BJ (cell line): ENCODE measurements around the gene SLC29A2. TPM values are rescaled to one million over a fixed set of nuclear protein-coding genes. Genes with fewer than 3 reads are reported as not detected.

ENCODE experiments used
- CTCF ChIA-PET: fragments of 350-600 bp; formaldehyde crosslinking; extraction: SDS; loops from one replicate; lab custom pipeline; 2021; ENCODE audit warnings: antibody characterized with exemption, inconsistent platforms; lab: Yijun Ruan, JAX
- POLR2A ChIA-PET: fragments of 300-600 bp; sonication (Branson Sonifier 250); formaldehyde crosslinking; extraction: SDS; loops from one replicate; lab custom pipeline; 2021; ENCODE audit warnings: antibody characterized with exemption; lab: Charles Lee
- DNase-seq: peaks from one replicate; pipeline ENCODE4 v3.0.0-alpha.2; 2011; ENCODE audit warnings: low read depth
- H3K27me3 ChIP-seq: 2 replicates; pipeline ENCODE4 v1.6.0; 2011; ENCODE audit warnings: low read length; ENCODE audit not compliant: control insufficient read depth, insufficient read depth
- H3K36me3 ChIP-seq: 2 replicates; pipeline ENCODE4 v1.5.1; 2011; ENCODE audit warnings: low read length; ENCODE audit not compliant: control insufficient read depth, insufficient read depth
- H3K4me3 ChIP-seq: 2 replicates; pipeline ENCODE4 v1.5.1; 2011; ENCODE audit warnings: low read depth, mild to moderate bottlenecking, control low read depth, low read length
- CTCF ChIP-seq: IDR thresholded peaks from 2 replicates; pipeline ENCODE4 v1.5.1; 2011; ENCODE audit warnings: low read depth, mild to moderate bottlenecking, control low read depth, inconsistent platforms, low read length, moderate library complexity; ENCODE audit not compliant: insufficient read depth
- polyA plus RNA-seq: library from polyadenylated mRNA; depleted of rRNA; stranded (reverse); fragments of >200 nt; gene quantifications from 2 replicates; pipeline ENCODE4 v1.2.3, GENCODE V29; 2011

Gene SLC29A2
- polyA plus RNA-seq, 1 experiment, result 0.48 TPM

GRCh38 chr11:66328302-66329144, 43.0 kb downstream of the SLC29A2 start:
- no peak overlapping the region for H3K4me3 ChIP-seq
- POLR2A ChIA-PET, result interaction anchor here (0.5 kb wide), 2 partner anchors 13 to 17 kb away, joined by 3 to 4 read pairs; no protein-coding TSS in a partner anchor
- no peaks in the 10 kb centered on the region for H3K27me3 ChIP-seq

GRCh38 chr11:66328031-66328301, 43.6 kb downstream of the SLC29A2 start:
- no peak overlapping the region for H3K4me3 ChIP-seq
- no peaks in the 10 kb centered on the region for H3K27me3 ChIP-seq
- peaks cover 12% of the 10 kb centered on the region for H3K36me3 ChIP-seq
- ChIA-PET POLR2A (no interaction called here), CTCF (no interaction called here)
- no peak for DNase-seq
- no peak for TF ChIP-seq CTCF

More at GRCh38 chr11:66328302-66329144, 43.0 kb downstream of the SLC29A2 start:
- H3K36me3 ChIP-seq, result peaks cover 18% of the 10 kb centered on the region
- no peak for DNase-seq
- CTCF ChIA-PET, result interaction anchor here (4.0 to 8.7 kb wide), 2 partner anchors 10 to 16 kb away, joined by 28 to 201 read pairs; partner anchors contain the start of gene CD248
- peak; percentile 94 for TF ChIP-seq CTCF

GRCh38 chr11:66327171-66328030, 44.2 kb downstream of the SLC29A2 start:
- peaks cover 8% of the 10 kb centered on the region for H3K36me3 ChIP-seq
- DNase-seq, result no peak
- POLR2A ChIA-PET, result interaction anchor here (0.8 to 1.8 kb wide), 2 partner anchors 10 to 15 kb away, joined by 6 to 17 read pairs; partner anchors contain the start of gene CD248
- no peaks in the 10 kb centered on the region for H3K27me3 ChIP-seq
- CTCF ChIA-PET, result interaction anchor here (0.6 to 4.0 kb wide), 10 partner anchors 8 to 58 kb away, joined by 3 to 77 read pairs (median 4); partner anchors contain the start of genes B4GAT1, BRMS1, CD248 and RIN1
- H3K4me3 ChIP-seq, result no peak overlapping the region
- TF ChIP-seq CTCF, result peak; percentile 25; the same call in 1 of the 2 replicates

- Histone ChIP-seq H3K36me3 (peaks cover under 1% of the 10 kb centered on the region; the same call in 1 of the 2 replicates), H3K4me3 (no peak overlapping the region), H3K27me3 (no peaks in the 10 kb centered on the region)
- TF ChIP-seq CTCF, result no peak
- ChIA-PET POLR2A (interaction anchor here (0.8 to 1.8 kb wide), 2 partner anchors 10 to 14 kb away, joined by 6 to 17 read pairs; partner anchors contain the start of gene CD248), CTCF (interaction anchor here (0.6 to 4.0 kb wide), 10 partner anchors 9 to 59 kb away, joined by 3 to 77 read pairs (median 4); partner anchors contain the start of genes B4GAT1, BRMS1, CD248 and RIN1)
- no peak for DNase-seq
Observed at GRCh38 chr11:66326261-66327111, 45.1 kb downstream of the SLC29A2 start.
